Liver (tissue), 9 donors: ENCODE data around the gene LMTK2. TPM values are rescaled to one million over a fixed set of nuclear protein-coding genes. Genes with fewer than 3 reads are reported as not detected.

Experiments
- DNase-seq: peaks from one replicate; pipeline ENCODE4 v3.0.0-alpha.2; 2017; ENCODE audit warnings: low spot score
- H3K27ac ChIP-seq, 2 donors: one replicate each; pipeline ENCODE4 v1.7.0; 2013; ENCODE audit warnings: inconsistent platforms in 2 of 2, low read length in 2 of 2, control low read depth in 1 of 2, low read depth in 1 of 2, mild to moderate bottlenecking in 1 of 2
- H3K27me3 ChIP-seq, 4 donors: one replicate each; pipeline versions ENCODE4 v1.6.1 to v1.7.0; 2013; ENCODE audit warnings: low read length in 3 of 4, inconsistent platforms in 1 of 4, mild to moderate bottlenecking in 1 of 4, moderate library complexity in 1 of 4; ENCODE audit not compliant: control insufficient read depth in 4 of 4, insufficient read depth in 4 of 4
- H3K36me3 ChIP-seq, 4 donors: one replicate each; pipeline versions ENCODE4 v1.6.1 to v1.7.0; 2013; ENCODE audit warnings: low read length in 3 of 4, mild to moderate bottlenecking in 3 of 4, low read depth in 1 of 4, moderate library complexity in 1 of 4; ENCODE audit not compliant: control insufficient read depth in 4 of 4, insufficient read depth in 3 of 4
- H3K4me1 ChIP-seq, 4 donors: one replicate each; pipeline versions ENCODE4 v1.6.1 to v1.7.0; 2013; ENCODE audit warnings: low read length in 3 of 4, mild to moderate bottlenecking in 3 of 4, moderate library complexity in 1 of 4; ENCODE audit not compliant: control insufficient read depth in 4 of 4, insufficient read depth in 4 of 4
- H3K4me3 ChIP-seq, 3 donors: one replicate each; pipeline versions ENCODE4 v1.6.1 to v1.7.0; 2013; ENCODE audit warnings: low read length in 3 of 3, control low read depth in 1 of 3, low read depth in 1 of 3, mild to moderate bottlenecking in 1 of 3
- H3K9ac ChIP-seq, 2 donors: one replicate each; pipeline ENCODE4 v1.7.0; 2013; ENCODE audit warnings: low read length in 2 of 2, mild to moderate bottlenecking in 2 of 2, moderate library complexity in 2 of 2, control low read depth in 1 of 2, low read depth in 1 of 2
- H3K9me3 ChIP-seq, 4 donors: one replicate each; pipeline versions ENCODE4 v1.6.1 to v1.7.0; 2013; ENCODE audit warnings: low read length in 3 of 4; ENCODE audit not compliant: control insufficient read depth in 4 of 4
- EGR1 ChIP-seq, 2 donors: IDR thresholded peaks; 2 replicates each; pipeline ENCODE4 v1.6.1; 2016 to 2018; ENCODE audit warnings: antibody characterized with exemption in 2 of 2, low read depth in 2 of 2
- FOXA1 ChIP-seq: IDR thresholded peaks from 2 replicates; pipeline ENCODE4 v1.6.1; 2016; ENCODE audit warnings: antibody characterized with exemption
- FOXA2 ChIP-seq: IDR thresholded peaks from 2 replicates; pipeline ENCODE4 v1.6.1; 2016; ENCODE audit warnings: antibody characterized with exemption
- GABPA ChIP-seq, 2 donors: IDR thresholded peaks in 1 of 2; conservative IDR thresholded peaks in 1 of 2; 2 replicates each; pipeline ENCODE4 v1.6.1; 2016; ENCODE audit warnings: antibody characterized with exemption in 2 of 2, mild to moderate bottlenecking in 1 of 2, moderate library complexity in 1 of 2
- HNF4A ChIP-seq, 2 donors: conservative IDR thresholded peaks; 2 replicates each; pipeline ENCODE4 v1.6.1; 2016; ENCODE audit warnings: antibody characterized with exemption in 2 of 2, mild to moderate bottlenecking in 2 of 2
- HNF4G ChIP-seq: IDR thresholded peaks from 2 replicates; pipeline ENCODE4 v1.6.1; 2016; ENCODE audit warnings: antibody characterized with exemption
- JUND ChIP-seq, 2 donors: IDR thresholded peaks; 2 replicates each; pipeline ENCODE4 v1.6.1; 2016; ENCODE audit warnings: antibody characterized with exemption in 2 of 2
- NR2F2 ChIP-seq: IDR thresholded peaks from 2 replicates; pipeline ENCODE4 v1.6.1; 2016; ENCODE audit warnings: antibody characterized with exemption
- RAD21 ChIP-seq, 2 donors: IDR thresholded peaks; 2 replicates each; pipeline ENCODE4 v1.6.1; 2016; ENCODE audit warnings: antibody characterized with exemption in 2 of 2, mild to moderate bottlenecking in 2 of 2
- RXRA ChIP-seq, 2 donors: IDR thresholded peaks; 2 replicates each; pipeline ENCODE4 v1.6.1; 2017 to 2018; ENCODE audit warnings: antibody characterized with exemption in 2 of 2, mild to moderate bottlenecking in 1 of 2
- SP1 ChIP-seq: IDR thresholded peaks from 2 replicates; pipeline ENCODE4 v1.6.1; 2018; ENCODE audit warnings: antibody characterized with exemption, mild to moderate bottlenecking
- TAF1 ChIP-seq: conservative IDR thresholded peaks from 2 replicates; pipeline ENCODE4 v1.6.1; 2016; ENCODE audit warnings: antibody characterized with exemption, mild to moderate bottlenecking
- YY1 ChIP-seq: IDR thresholded peaks from 2 replicates; pipeline ENCODE4 v1.6.1; 2016; ENCODE audit warnings: antibody characterized with exemption, mild to moderate bottlenecking
- WGBS: extraction: QIAGEN DNeasy Blood & Tissue Kit; methylation state at CpG from one replicate; pipeline ENCODE4 v1.1.7; 2013; 5-methylcytosine and 5-hydroxymethylcytosine counted together
- polyA plus RNA-seq, 2 donors: library from polyadenylated mRNA; stranded (reverse) in 1 of 2; unstranded in 1 of 2; fragments of 200-250 nt in 1 of 2; fragments of >200 nt in 1 of 2; fragmentation: Nextera tagmentation in 1 of 2; extraction: Ambion mirVana in 1 of 2; gene quantifications; one replicate each; pipeline versions ENCODE4 v1.2.1 to v1.2.3, GENCODE V29; 2013 to 2015
- total RNA-seq, 2 donors: library from RNA; depleted of rRNA; stranded (reverse); fragments of >200 nt; gene quantifications; one replicate each; pipeline ENCODE4 v1.2.3, GENCODE V29; 2014
- TF ChIP-seq, protein P1 (sequence below): IDR thresholded peaks from 2 replicates; pipeline ENCODE4 v1.6.1; 2016; ENCODE audit warnings: antibody characterized with exemption
- TF ChIP-seq, protein P2 (sequence below): IDR thresholded peaks from 2 replicates; pipeline ENCODE4 v1.6.1; 2016; ENCODE audit warnings: antibody characterized with exemption
- TF ChIP-seq, protein P3 (sequence below): IDR thresholded peaks from 2 replicates; pipeline ENCODE4 v1.6.1; 2016; ENCODE audit warnings: antibody characterized with exemption, mild to moderate bottlenecking
- TF ChIP-seq, protein P4 (sequence below): fragments of 150-350 bp; IDR thresholded peaks from 2 replicates; pipeline ENCODE4 v1.5.1; 2017; ENCODE audit warnings: improper control_type of control experiment, low read depth, low read length; ENCODE audit not compliant: missing input control
- TF ChIP-seq, protein P5 (sequence below): IDR thresholded peaks from 2 replicates; pipeline ENCODE4 v1.6.1; 2016; ENCODE audit warnings: antibody characterized with exemption
- donor health status: healthy.
- donor health status: healthy.
- donor health status: healthy.
- donor health status: healthy.
- donor health status: healthy.

Gene LMTK2
- total and polyA plus RNA-seq, 4 donors: 3.1 to 14.3 (median 9.0) TPM

DNA sequence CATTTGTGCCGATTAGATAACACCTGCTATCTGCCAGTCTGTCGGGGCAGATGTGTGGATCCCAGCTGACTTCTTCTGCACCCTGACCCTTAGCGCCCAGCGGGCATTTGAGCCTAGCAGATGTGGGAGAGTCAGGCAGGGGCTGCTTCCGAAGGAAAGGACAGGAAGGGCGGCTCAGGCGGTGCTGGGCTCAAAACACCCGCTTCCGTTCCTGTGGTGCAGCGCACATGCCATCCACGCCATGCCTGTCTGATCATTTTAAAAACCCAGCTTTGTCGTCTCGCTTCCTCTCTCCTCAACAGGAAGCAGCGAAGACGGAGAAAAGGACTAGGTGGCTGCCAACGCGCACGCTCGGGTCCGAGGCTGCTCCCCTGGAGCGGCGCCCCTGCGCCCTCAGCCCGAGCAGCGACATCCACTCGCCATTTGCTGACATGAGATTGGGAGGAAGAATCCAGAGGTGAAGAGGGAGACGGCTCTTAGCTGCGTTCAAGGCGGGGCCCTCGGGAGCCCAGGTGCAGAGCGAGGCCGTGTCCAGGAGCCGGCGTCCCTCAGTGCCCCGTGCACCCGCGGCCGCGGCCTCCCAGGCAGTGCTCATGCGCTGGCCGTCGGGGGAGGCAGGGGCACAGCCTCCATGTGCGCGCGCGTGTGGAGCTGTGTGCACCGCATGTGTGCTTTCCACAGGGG lies 98.6 kb downstream of the LMTK2 start:
- Histone ChIP-seq H3K9ac (no peak overlapping the region), H3K27me3 (no peaks in the 10 kb centered on the region), H3K4me1 (no peaks in the 10 kb centered on the region), H3K9me3 (no peaks in the 10 kb centered on the region), H3K4me3 (no peak overlapping the region), H3K36me3 (peaks cover 5 to 27% (median 11%) of the 10 kb centered on the region in 4 donors), H3K27ac (no peak overlapping the region)
- no peak for TF ChIP-seq YY1
- TF ChIP-seq, protein P1, sequence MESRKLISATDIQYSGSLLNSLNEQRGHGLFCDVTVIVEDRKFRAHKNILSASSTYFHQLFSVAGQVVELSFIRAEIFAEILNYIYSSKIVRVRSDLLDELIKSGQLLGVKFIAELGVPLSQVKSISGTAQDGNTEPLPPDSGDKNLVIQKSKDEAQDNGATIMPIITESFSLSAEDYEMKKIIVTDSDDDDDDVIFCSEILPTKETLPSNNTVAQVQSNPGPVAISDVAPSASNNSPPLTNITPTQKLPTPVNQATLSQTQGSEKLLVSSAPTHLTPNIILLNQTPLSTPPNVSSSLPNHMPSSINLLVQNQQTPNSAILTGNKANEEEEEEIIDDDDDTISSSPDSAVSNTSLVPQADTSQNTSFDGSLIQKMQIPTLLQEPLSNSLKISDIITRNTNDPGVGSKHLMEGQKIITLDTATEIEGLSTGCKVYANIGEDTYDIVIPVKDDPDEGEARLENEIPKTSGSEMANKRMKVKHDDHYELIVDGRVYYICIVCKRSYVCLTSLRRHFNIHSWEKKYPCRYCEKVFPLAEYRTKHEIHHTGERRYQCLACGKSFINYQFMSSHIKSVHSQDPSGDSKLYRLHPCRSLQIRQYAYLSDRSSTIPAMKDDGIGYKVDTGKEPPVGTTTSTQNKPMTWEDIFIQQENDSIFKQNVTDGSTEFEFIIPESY: no peak
- peak; percentile 25 for DNase-seq
- WGBS: 97% methylated on average over 47 of the region's 47 CpGs

DNA sequence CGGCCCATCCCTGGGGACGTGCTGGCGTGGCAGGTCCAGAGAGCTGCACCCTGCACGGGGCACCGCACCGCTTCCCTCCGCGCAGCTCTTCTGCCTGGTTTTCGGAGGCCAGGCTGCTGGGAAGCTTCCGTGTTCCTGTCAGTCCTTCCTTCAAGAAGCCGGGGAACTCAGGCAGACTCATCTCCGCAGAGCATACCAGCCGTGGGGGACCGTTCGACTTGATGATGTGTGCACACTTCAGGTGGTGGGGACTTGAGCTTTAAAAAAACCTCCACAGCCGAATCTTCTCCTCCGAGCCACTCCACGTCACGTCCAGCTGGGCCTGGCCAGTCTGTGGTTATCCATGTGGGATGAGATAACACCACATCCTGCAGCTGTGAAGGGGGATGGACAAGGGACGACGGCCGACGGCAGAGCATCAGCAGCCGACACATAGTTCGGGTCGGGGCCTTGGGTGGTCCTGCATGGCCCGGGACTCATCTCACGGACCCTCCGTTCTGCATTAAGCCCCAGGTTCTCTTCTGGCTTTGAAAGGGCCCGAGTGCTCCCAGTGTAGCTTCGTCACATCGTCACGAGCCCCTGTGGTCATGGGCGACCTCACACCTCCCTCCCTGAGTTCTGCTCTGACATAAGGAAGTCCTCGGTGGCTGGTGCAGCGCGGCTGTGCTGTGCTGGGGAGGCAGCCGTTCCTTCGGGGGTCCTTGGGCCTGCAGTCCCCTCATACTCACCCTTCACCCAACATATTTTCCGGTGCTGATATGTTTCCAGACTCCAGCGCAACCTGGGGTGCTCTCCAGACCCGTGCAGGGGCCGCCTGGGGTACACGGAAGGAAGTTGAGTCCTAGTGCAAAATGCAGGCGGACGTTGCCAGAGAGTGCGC lies 100.0 kb downstream of the LMTK2 start:
- Histone ChIP-seq H3K4me3 (no peak overlapping the region), H3K36me3 (peaks cover 5 to 27% (median 11%) of the 10 kb centered on the region in 4 donors), H3K9me3 (no peaks in the 10 kb centered on the region), H3K27ac (no peak overlapping the region), H3K4me1 (no peaks in the 10 kb centered on the region), H3K27me3 (no peaks in the 10 kb centered on the region), H3K9ac (no peak overlapping the region)
- peak; percentile 27 for DNase-seq
- WGBS: 94% methylated on average over 47 of the region's 47 CpGs
- no peak for TF ChIP-seq SP1
- no peak for TF ChIP-seq EGR1 (IDR thresholded peaks at IDR 0.05; ENCODE audit: low read depth in 2 of 2)
- TF ChIP-seq RAD21 (IDR thresholded peaks at IDR 0.05): no peak
- no peak for TF ChIP-seq HNF4G
- TF ChIP-seq GABPA (IDR thresholded peaks at IDR 0.05 in 1 of 2, conservative IDR thresholded peaks at IDR 0.05 in 1 of 2): no peak
- TF ChIP-seq TAF1: no peak
- TF ChIP-seq, protein P2, sequence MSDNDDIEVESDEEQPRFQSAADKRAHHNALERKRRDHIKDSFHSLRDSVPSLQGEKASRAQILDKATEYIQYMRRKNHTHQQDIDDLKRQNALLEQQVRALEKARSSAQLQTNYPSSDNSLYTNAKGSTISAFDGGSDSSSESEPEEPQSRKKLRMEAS: no peak
- no peak for TF ChIP-seq YY1
- TF ChIP-seq NR2F2: no peak
- TF ChIP-seq JUND (IDR thresholded peaks at IDR 0.05): no peak
- TF ChIP-seq, protein P1: no peak
- TF ChIP-seq RXRA (IDR thresholded peaks at IDR 0.05): no peak
- no peak for TF ChIP-seq FOXA2
- no peak for TF ChIP-seq HNF4A (conservative IDR thresholded peaks at IDR 0.05)
- TF ChIP-seq, protein P3, sequence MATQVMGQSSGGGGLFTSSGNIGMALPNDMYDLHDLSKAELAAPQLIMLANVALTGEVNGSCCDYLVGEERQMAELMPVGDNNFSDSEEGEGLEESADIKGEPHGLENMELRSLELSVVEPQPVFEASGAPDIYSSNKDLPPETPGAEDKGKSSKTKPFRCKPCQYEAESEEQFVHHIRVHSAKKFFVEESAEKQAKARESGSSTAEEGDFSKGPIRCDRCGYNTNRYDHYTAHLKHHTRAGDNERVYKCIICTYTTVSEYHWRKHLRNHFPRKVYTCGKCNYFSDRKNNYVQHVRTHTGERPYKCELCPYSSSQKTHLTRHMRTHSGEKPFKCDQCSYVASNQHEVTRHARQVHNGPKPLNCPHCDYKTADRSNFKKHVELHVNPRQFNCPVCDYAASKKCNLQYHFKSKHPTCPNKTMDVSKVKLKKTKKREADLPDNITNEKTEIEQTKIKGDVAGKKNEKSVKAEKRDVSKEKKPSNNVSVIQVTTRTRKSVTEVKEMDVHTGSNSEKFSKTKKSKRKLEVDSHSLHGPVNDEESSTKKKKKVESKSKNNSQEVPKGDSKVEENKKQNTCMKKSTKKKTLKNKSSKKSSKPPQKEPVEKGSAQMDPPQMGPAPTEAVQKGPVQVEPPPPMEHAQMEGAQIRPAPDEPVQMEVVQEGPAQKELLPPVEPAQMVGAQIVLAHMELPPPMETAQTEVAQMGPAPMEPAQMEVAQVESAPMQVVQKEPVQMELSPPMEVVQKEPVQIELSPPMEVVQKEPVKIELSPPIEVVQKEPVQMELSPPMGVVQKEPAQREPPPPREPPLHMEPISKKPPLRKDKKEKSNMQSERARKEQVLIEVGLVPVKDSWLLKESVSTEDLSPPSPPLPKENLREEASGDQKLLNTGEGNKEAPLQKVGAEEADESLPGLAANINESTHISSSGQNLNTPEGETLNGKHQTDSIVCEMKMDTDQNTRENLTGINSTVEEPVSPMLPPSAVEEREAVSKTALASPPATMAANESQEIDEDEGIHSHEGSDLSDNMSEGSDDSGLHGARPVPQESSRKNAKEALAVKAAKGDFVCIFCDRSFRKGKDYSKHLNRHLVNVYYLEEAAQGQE: no peak
- TF ChIP-seq, protein P4, sequence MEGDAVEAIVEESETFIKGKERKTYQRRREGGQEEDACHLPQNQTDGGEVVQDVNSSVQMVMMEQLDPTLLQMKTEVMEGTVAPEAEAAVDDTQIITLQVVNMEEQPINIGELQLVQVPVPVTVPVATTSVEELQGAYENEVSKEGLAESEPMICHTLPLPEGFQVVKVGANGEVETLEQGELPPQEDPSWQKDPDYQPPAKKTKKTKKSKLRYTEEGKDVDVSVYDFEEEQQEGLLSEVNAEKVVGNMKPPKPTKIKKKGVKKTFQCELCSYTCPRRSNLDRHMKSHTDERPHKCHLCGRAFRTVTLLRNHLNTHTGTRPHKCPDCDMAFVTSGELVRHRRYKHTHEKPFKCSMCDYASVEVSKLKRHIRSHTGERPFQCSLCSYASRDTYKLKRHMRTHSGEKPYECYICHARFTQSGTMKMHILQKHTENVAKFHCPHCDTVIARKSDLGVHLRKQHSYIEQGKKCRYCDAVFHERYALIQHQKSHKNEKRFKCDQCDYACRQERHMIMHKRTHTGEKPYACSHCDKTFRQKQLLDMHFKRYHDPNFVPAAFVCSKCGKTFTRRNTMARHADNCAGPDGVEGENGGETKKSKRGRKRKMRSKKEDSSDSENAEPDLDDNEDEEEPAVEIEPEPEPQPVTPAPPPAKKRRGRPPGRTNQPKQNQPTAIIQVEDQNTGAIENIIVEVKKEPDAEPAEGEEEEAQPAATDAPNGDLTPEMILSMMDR: no peak
- no peak for TF ChIP-seq FOXA1
- TF ChIP-seq, protein P5, sequence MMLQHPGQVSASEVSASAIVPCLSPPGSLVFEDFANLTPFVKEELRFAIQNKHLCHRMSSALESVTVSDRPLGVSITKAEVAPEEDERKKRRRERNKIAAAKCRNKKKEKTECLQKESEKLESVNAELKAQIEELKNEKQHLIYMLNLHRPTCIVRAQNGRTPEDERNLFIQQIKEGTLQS: no peak
